ENCODE results near the gene PCARE.
A peak's percentile ranks its signal among the peaks of the same experiment; 100 is the strongest.

PCARE gene

GRCh38 chr2:29039718-29040480 is 34.4 kb downstream of the PCARE start:
- DNase-seq (ENCODE audit: extremely low read depth in 1 of 2, low read depth in 1 of 2), result no peak

- no peak for DNase-seq (ENCODE audit: extremely low read depth in 1 of 2, low read depth in 1 of 2)
Measured at GRCh38 chr2:29035016-29035745, 39.1 kb downstream of the PCARE start.

- no peak for DNase-seq (ENCODE audit: extremely low read depth in 1 of 2, low read depth in 1 of 2)
Measured at GRCh38 chr2:29033656-29034055, 40.7 kb downstream of the PCARE start.

- DNase-seq (ENCODE audit: extremely low read depth in 1 of 2, low read depth in 1 of 2), result no peak
Measured at GRCh38 chr2:29033172-29033571, 41.2 kb downstream of the PCARE start.

- no peak for DNase-seq (ENCODE audit: extremely low read depth in 1 of 2, low read depth in 1 of 2)
Measured at GRCh38 chr2:29032189-29032588, 42.1 kb downstream of the PCARE start.

GRCh38 chr2:29031046-29031445 is 43.3 kb downstream of the PCARE start:
- no peak for DNase-seq (ENCODE audit: extremely low read depth in 1 of 2, low read depth in 1 of 2)

- DNase-seq (ENCODE audit: extremely low read depth in 1 of 2, low read depth in 1 of 2), result no peak
Measured at GRCh38 chr2:29025711-29026110, 48.6 kb downstream of the PCARE start.

- no peak for DNase-seq (ENCODE audit: extremely low read depth in 1 of 2, low read depth in 1 of 2)
Measured at GRCh38 chr2:29024882-29025430, 49.4 kb downstream of the PCARE start.

- DNase-seq (ENCODE audit: extremely low read depth in 1 of 2, low read depth in 1 of 2), result no peak
Measured at GRCh38 chr2:29023188-29023587, 51.1 kb downstream of the PCARE start.

- DNase-seq (ENCODE audit: extremely low read depth in 1 of 2, low read depth in 1 of 2), result no peak
Measured at GRCh38 chr2:29022679-29023078, 51.6 kb downstream of the PCARE start.

- DNase-seq (ENCODE audit: extremely low read depth in 1 of 2, low read depth in 1 of 2), result no peak
Measured at GRCh38 chr2:29021886-29022285, 52.4 kb downstream of the PCARE start.

GRCh38 chr2:29017716-29018435 is 56.4 kb downstream of the PCARE start:
- DNase-seq (ENCODE audit: extremely low read depth in 1 of 2, low read depth in 1 of 2), result no peak

- no peak for DNase-seq (ENCODE audit: extremely low read depth in 1 of 2, low read depth in 1 of 2)
Measured at GRCh38 chr2:29016504-29016903, 57.8 kb downstream of the PCARE start.

- DNase-seq (ENCODE audit: extremely low read depth in 1 of 2, low read depth in 1 of 2), result no peak
Measured at GRCh38 chr2:29015701-29016470, 58.4 kb downstream of the PCARE start.

- DNase-seq (ENCODE audit: extremely low read depth in 1 of 2, low read depth in 1 of 2), result peak; percentile 37 to 48
Measured at GRCh38 chr2:29014811-29015421, 59.4 kb downstream of the PCARE start.

GRCh38 chr2:29014331-29014730 is 60.0 kb downstream of the PCARE start:
- no peak for DNase-seq (ENCODE audit: extremely low read depth in 1 of 2, low read depth in 1 of 2)

GRCh38 chr2:29013057-29013780 is 61.1 kb downstream of the PCARE start:
- DNase-seq (ENCODE audit: extremely low read depth in 1 of 2, low read depth in 1 of 2), result no peak

GRCh38 chr2:29012211-29012681 is 62.1 kb downstream of the PCARE start:
- no peak for DNase-seq (ENCODE audit: extremely low read depth in 1 of 2, low read depth in 1 of 2)

Measured in activated CD8-positive, alpha-beta memory T cell treated with anti-CD3 and anti-CD28 coated beads for 1 hour (primary cell).